GM12875 (cell line): ENCODE results near the gene ALG8.

Experiments
- H3K4me3 ChIP-seq: one replicate; pipeline ENCODE4 v1.5.1; 2011; ENCODE audit warnings: low read depth, low read length, control low read depth
- CTCF ChIP-seq: IDR thresholded peaks from 2 replicates; pipeline ENCODE4 v1.5.1; 2011; ENCODE audit warnings: low read depth, mild to moderate bottlenecking, control low read depth, inconsistent platforms, low read length, moderate library complexity, borderline replicate concordance; ENCODE audit not compliant: insufficient read depth

Gene ALG8

GRCh38 chr11:78168539-78169477 is 29.4 kb upstream of the ALG8 start:
- no peak for TF ChIP-seq CTCF

GRCh38 chr11:78166855-78167469 is 27.5 kb upstream of the ALG8 start:
- no peak overlapping the region for H3K4me3 ChIP-seq
- no peak for TF ChIP-seq CTCF

More at GRCh38 chr11:78168539-78169477, 29.4 kb upstream of the ALG8 start:
- H3K4me3 ChIP-seq, result no peak overlapping the region

- H3K4me3 ChIP-seq, result no peak overlapping the region
- no peak for TF ChIP-seq CTCF
These were observed 25.0 kb upstream of the ALG8 start for GRCh38 chr11:78164471-78164870.

- no peak overlapping the region for H3K4me3 ChIP-seq
- no peak for TF ChIP-seq CTCF
These were observed 24.4 kb upstream of the ALG8 start for GRCh38 chr11:78163828-78164227.

- TF ChIP-seq CTCF, result no peak
These were observed 22.5 kb upstream of the ALG8 start for GRCh38 chr11:78161962-78162371.

GRCh38 chr11:78161346-78161745 is 21.9 kb upstream of the ALG8 start:
- no peak overlapping the region for H3K4me3 ChIP-seq
- TF ChIP-seq CTCF, result no peak

More at GRCh38 chr11:78161962-78162371, 22.5 kb upstream of the ALG8 start:
- H3K4me3 ChIP-seq, result no peak overlapping the region

GRCh38 chr11:78160557-78160956 is 21.1 kb upstream of the ALG8 start:
- H3K4me3 ChIP-seq, result no peak overlapping the region
- TF ChIP-seq CTCF, result no peak
